Measurements from ENCODE around the gene TICRR.

- TF ChIP-seq CTCF (IDR thresholded peaks at IDR 0.05) = no peak
- TF ChIP-seq POLR2A (IDR thresholded peaks at IDR 0.05) = no peak
- TF ChIP-seq POLR2AphosphoS5 (IDR thresholded peaks at IDR 0.05; ENCODE audit: insufficient read depth in 1 of 2, low read depth in 1 of 2) = no peak
These were observed 89.4 kb downstream of the TICRR start for GRCh38 chr15:89664441-89665350.

All from vagina (tissue), 2 donors.